ENCODE data around the gene ZDBF2.

DNA sequence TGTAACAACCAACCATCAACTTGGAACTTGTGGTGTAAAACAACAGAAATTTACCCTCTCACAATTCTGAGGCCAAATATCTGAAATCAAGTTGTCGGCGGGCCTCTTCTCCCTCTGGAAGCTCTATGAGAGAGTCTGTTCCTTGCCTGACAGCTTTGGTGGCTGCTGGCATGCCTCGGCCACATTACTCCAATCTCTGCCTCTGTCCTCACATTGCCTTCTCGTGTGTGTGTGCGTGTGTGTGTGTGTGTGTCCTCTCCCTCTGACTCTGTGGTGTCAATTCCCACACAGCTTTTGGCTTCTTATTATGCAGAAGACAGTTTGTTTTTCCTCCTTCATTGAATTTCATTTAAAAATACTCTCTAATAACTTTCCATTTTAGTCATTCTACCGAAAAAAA is 50.4 kb downstream of the ZDBF2 start:
- TF ChIP-seq, protein P1, sequence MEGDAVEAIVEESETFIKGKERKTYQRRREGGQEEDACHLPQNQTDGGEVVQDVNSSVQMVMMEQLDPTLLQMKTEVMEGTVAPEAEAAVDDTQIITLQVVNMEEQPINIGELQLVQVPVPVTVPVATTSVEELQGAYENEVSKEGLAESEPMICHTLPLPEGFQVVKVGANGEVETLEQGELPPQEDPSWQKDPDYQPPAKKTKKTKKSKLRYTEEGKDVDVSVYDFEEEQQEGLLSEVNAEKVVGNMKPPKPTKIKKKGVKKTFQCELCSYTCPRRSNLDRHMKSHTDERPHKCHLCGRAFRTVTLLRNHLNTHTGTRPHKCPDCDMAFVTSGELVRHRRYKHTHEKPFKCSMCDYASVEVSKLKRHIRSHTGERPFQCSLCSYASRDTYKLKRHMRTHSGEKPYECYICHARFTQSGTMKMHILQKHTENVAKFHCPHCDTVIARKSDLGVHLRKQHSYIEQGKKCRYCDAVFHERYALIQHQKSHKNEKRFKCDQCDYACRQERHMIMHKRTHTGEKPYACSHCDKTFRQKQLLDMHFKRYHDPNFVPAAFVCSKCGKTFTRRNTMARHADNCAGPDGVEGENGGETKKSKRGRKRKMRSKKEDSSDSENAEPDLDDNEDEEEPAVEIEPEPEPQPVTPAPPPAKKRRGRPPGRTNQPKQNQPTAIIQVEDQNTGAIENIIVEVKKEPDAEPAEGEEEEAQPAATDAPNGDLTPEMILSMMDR (conservative IDR thresholded peaks at IDR 0.05; ENCODE audit: low read depth, low read length), result no peak
- no peak for TF ChIP-seq EZH2 (IDR thresholded peaks at IDR 0.05; ENCODE audit: borderline replicate concordance, low read depth, low read length, poor library complexity, severe bottlenecking)

All from A673 (cell line).